Measurements from ENCODE around the gene CHSY3.

The CHSY3 gene

GRCh38 chr5:130035388-130035787, 131.1 kb downstream of the CHSY3 start:
- no peak for DNase-seq
- Histone ChIP-seq H3K4me3 (ENCODE audit: insufficient read depth, low read depth, low read length, poor library complexity, severe bottlenecking) (no peak overlapping the region), H3K4me1 (ENCODE audit: control insufficient read depth, insufficient read depth, low read length, poor library complexity, severe bottlenecking) (no peaks in the 10 kb centered on the region), H3K27me3 (replicated peaks; ENCODE audit: control insufficient read depth, insufficient read depth, low read length, poor library complexity, severe bottlenecking) (no peaks in the 10 kb centered on the region), H3K9me3 (ENCODE audit: control insufficient read depth, low read length) (no peaks in the 10 kb centered on the region), H3K27ac (ENCODE audit: insufficient read depth, low read length, poor library complexity, severe bottlenecking) (no peak overlapping the region), H3K36me3 (ENCODE audit: control insufficient read depth, insufficient read depth, low read length) (no peaks in the 10 kb centered on the region)

DNA sequence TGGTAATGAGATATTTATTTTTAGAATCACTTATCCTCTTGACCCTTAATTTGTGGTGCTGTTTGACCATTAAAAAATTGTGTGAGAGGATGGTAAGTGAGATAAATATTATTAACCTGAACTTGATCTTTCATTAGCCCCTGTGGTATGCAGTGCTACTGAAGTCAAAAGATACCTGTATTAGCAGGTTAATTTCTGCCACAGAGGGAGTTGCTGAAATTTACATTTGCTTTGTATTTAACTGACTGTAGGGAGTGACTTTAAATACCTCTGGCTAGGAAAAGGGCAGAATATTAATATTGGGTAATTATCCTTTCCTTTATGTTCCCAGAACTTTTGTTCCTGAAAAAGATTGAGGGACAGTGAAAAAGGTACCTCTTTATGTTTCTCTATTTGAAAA, 133.6 kb downstream of the CHSY3 start:
- DNase-seq, result no peak
- Histone ChIP-seq H3K4me1 (ENCODE audit: control insufficient read depth, insufficient read depth, low read length, poor library complexity, severe bottlenecking) (no peaks in the 10 kb centered on the region), H3K4me3 (ENCODE audit: insufficient read depth, low read depth, low read length, poor library complexity, severe bottlenecking) (no peak overlapping the region), H3K9me3 (ENCODE audit: control insufficient read depth, low read length) (no peaks in the 10 kb centered on the region), H3K36me3 (ENCODE audit: control insufficient read depth, insufficient read depth, low read length) (no peaks in the 10 kb centered on the region), H3K27me3 (replicated peaks; ENCODE audit: control insufficient read depth, insufficient read depth, low read length, poor library complexity, severe bottlenecking) (no peaks in the 10 kb centered on the region), H3K27ac (ENCODE audit: insufficient read depth, low read length, poor library complexity, severe bottlenecking) (no peak overlapping the region)

DNA sequence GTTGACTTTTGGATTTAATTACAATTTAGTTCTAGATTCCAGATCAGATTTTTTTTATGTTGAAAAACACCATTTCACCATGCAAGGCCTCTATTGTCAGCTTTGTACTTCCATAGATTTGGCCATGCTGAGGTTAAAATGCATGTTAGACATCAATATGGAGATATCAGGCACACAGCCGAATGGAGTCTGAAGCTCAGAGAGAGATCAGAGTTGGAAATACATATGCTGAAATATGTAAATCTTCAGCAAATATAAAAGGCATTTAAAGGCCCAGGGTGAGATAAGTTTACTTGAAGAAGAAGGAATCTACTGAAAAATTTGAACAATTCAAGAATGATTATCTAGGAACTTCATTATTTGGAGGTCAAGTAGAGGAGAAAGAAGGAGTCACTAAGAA, 139.6 kb downstream of the CHSY3 start:
- no peak for DNase-seq
- no peaks in the 10 kb centered on the region for H3K36me3 ChIP-seq (ENCODE audit: control insufficient read depth, insufficient read depth, low read length)
- no peaks in the 10 kb centered on the region for H3K9me3 ChIP-seq (ENCODE audit: control insufficient read depth, low read length)
- no peak overlapping the region for H3K4me3 ChIP-seq (ENCODE audit: insufficient read depth, low read depth, low read length, poor library complexity, severe bottlenecking)
- no peaks in the 10 kb centered on the region for H3K4me1 ChIP-seq (ENCODE audit: control insufficient read depth, insufficient read depth, low read length, poor library complexity, severe bottlenecking)
- H3K27ac ChIP-seq (ENCODE audit: insufficient read depth, low read length, poor library complexity, severe bottlenecking), result no peak overlapping the region
- H3K27me3 ChIP-seq (replicated peaks; ENCODE audit: control insufficient read depth, insufficient read depth, low read length, poor library complexity, severe bottlenecking), result no peaks in the 10 kb centered on the region

DNA sequence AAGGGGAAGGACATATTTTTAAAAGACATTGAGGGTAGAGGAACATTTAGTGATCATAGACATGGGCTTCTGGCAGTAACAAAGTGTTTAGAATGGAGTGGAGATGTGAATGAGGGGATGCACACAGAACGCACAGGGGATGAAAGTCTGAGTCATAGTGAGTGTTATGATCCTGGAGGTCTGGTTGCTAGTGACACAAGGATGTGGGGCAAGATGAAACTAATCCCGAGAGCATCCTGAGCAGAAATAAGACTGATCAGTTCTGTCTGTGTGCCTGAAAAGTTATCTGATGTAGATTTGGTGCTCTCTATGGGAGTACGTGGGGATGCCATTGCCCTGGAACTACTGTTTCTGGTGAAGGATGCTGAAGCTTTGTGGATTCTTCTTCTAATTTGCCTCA, 141.1 kb downstream of the CHSY3 start:
- Histone ChIP-seq H3K4me1 (ENCODE audit: control insufficient read depth, insufficient read depth, low read length, poor library complexity, severe bottlenecking) (no peaks in the 10 kb centered on the region), H3K4me3 (ENCODE audit: insufficient read depth, low read depth, low read length, poor library complexity, severe bottlenecking) (no peak overlapping the region), H3K27ac (ENCODE audit: insufficient read depth, low read length, poor library complexity, severe bottlenecking) (no peak overlapping the region), H3K9me3 (ENCODE audit: control insufficient read depth, low read length) (no peaks in the 10 kb centered on the region), H3K36me3 (ENCODE audit: control insufficient read depth, insufficient read depth, low read length) (no peaks in the 10 kb centered on the region), H3K27me3 (replicated peaks; ENCODE audit: control insufficient read depth, insufficient read depth, low read length, poor library complexity, severe bottlenecking) (no peaks in the 10 kb centered on the region)
- DNase-seq, result no peak

- Histone ChIP-seq H3K4me1 (ENCODE audit: control insufficient read depth, insufficient read depth, low read length, poor library complexity, severe bottlenecking) (no peaks in the 10 kb centered on the region), H3K27me3 (replicated peaks; ENCODE audit: control insufficient read depth, insufficient read depth, low read length, poor library complexity, severe bottlenecking) (no peaks in the 10 kb centered on the region), H3K36me3 (ENCODE audit: control insufficient read depth, insufficient read depth, low read length) (no peaks in the 10 kb centered on the region), H3K27ac (ENCODE audit: insufficient read depth, low read length, poor library complexity, severe bottlenecking) (no peak overlapping the region), H3K9me3 (ENCODE audit: control insufficient read depth, low read length) (no peaks in the 10 kb centered on the region), H3K4me3 (ENCODE audit: insufficient read depth, low read depth, low read length, poor library complexity, severe bottlenecking) (no peak overlapping the region)
- no peak for DNase-seq
These were observed 146.3 kb downstream of the CHSY3 start for GRCh38 chr5:130050585-130050984.

GRCh38 chr5:130052752-130053151, 148.5 kb downstream of the CHSY3 start:
- Histone ChIP-seq H3K27ac (ENCODE audit: insufficient read depth, low read length, poor library complexity, severe bottlenecking) (no peak overlapping the region), H3K36me3 (ENCODE audit: control insufficient read depth, insufficient read depth, low read length) (no peaks in the 10 kb centered on the region), H3K4me3 (ENCODE audit: insufficient read depth, low read depth, low read length, poor library complexity, severe bottlenecking) (no peak overlapping the region), H3K9me3 (ENCODE audit: control insufficient read depth, low read length) (no peaks in the 10 kb centered on the region), H3K27me3 (replicated peaks; ENCODE audit: control insufficient read depth, insufficient read depth, low read length, poor library complexity, severe bottlenecking) (no peaks in the 10 kb centered on the region), H3K4me1 (ENCODE audit: control insufficient read depth, insufficient read depth, low read length, poor library complexity, severe bottlenecking) (no peaks in the 10 kb centered on the region)
- no peak for DNase-seq

DNA sequence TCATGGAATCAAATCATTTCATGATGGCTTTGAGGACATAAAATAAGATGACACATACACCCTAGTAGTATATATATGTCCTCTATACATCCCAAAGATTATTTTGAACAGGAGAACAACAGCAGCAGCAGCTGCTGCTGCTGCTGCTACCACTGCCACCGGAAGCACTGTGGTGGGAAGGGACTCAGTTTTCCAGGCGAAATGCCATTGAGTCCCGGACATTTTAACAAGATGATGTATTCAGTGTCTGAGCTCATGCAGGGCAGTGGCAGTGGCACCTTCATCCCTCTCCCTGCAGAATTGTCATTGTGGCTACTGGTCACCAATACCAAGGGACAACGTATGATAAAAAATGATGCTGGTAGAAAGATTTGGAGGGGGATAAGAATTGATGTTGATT, 151.3 kb downstream of the CHSY3 start:
- no peak for DNase-seq
- no peaks in the 10 kb centered on the region for H3K4me1 ChIP-seq (ENCODE audit: control insufficient read depth, insufficient read depth, low read length, poor library complexity, severe bottlenecking)

GRCh38 chr5:130061746-130062145, 157.5 kb downstream of the CHSY3 start:
- H3K4me1 ChIP-seq (ENCODE audit: control insufficient read depth, insufficient read depth, low read length, poor library complexity, severe bottlenecking), result no peaks in the 10 kb centered on the region
- no peak overlapping the region for H3K4me3 ChIP-seq (ENCODE audit: insufficient read depth, low read depth, low read length, poor library complexity, severe bottlenecking)
- no peak overlapping the region for H3K27ac ChIP-seq (ENCODE audit: insufficient read depth, low read length, poor library complexity, severe bottlenecking)
- H3K36me3 ChIP-seq (ENCODE audit: control insufficient read depth, insufficient read depth, low read length), result no peaks in the 10 kb centered on the region
- no peaks in the 10 kb centered on the region for H3K27me3 ChIP-seq (replicated peaks; ENCODE audit: control insufficient read depth, insufficient read depth, low read length, poor library complexity, severe bottlenecking)
- no peak for DNase-seq
- H3K9me3 ChIP-seq (ENCODE audit: control insufficient read depth, low read length), result no peaks in the 10 kb centered on the region

More for the DNA sequence above, 151.3 kb downstream of the CHSY3 start:
- Histone ChIP-seq H3K27me3 (replicated peaks; ENCODE audit: control insufficient read depth, insufficient read depth, low read length, poor library complexity, severe bottlenecking) (no peaks in the 10 kb centered on the region), H3K9me3 (ENCODE audit: control insufficient read depth, low read length) (no peaks in the 10 kb centered on the region), H3K36me3 (ENCODE audit: control insufficient read depth, insufficient read depth, low read length) (no peaks in the 10 kb centered on the region), H3K27ac (ENCODE audit: insufficient read depth, low read length, poor library complexity, severe bottlenecking) (no peak overlapping the region), H3K4me3 (ENCODE audit: insufficient read depth, low read depth, low read length, poor library complexity, severe bottlenecking) (no peak overlapping the region)

DNA sequence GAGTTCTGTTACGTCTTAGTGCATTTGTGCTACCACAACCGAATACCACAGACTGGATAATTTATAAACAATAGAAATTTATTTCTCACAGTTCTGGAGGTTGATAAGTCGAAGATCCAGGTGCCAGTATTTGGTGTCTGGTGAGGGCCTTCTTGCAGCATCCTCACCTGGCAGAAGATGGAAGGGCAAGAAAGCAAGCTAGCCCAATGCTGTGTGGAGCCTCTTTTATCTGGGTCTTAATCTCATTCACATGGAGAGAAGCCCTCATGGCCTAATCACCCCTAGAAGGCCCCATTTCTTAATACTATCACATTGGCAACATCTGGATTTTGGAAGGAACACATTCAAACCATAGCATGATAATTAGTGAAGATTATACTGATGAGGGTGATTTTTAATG, 159.3 kb downstream of the CHSY3 start:
- DNase-seq, result no peak
- Histone ChIP-seq H3K36me3 (ENCODE audit: control insufficient read depth, insufficient read depth, low read length) (no peaks in the 10 kb centered on the region), H3K27me3 (replicated peaks; ENCODE audit: control insufficient read depth, insufficient read depth, low read length, poor library complexity, severe bottlenecking) (no peaks in the 10 kb centered on the region), H3K27ac (ENCODE audit: insufficient read depth, low read length, poor library complexity, severe bottlenecking) (no peak overlapping the region), H3K4me1 (ENCODE audit: control insufficient read depth, insufficient read depth, low read length, poor library complexity, severe bottlenecking) (no peaks in the 10 kb centered on the region), H3K4me3 (ENCODE audit: insufficient read depth, low read depth, low read length, poor library complexity, severe bottlenecking) (no peak overlapping the region), H3K9me3 (ENCODE audit: control insufficient read depth, low read length) (no peaks in the 10 kb centered on the region)

GRCh38 chr5:130064484-130064883, 160.2 kb downstream of the CHSY3 start:
- no peaks in the 10 kb centered on the region for H3K4me1 ChIP-seq (ENCODE audit: control insufficient read depth, insufficient read depth, low read length, poor library complexity, severe bottlenecking)
- no peak for DNase-seq

GRCh38 chr5:130065617-130066016, 161.4 kb downstream of the CHSY3 start:
- DNase-seq, result no peak
- Histone ChIP-seq H3K27ac (ENCODE audit: insufficient read depth, low read length, poor library complexity, severe bottlenecking) (no peak overlapping the region), H3K36me3 (ENCODE audit: control insufficient read depth, insufficient read depth, low read length) (no peaks in the 10 kb centered on the region), H3K9me3 (ENCODE audit: control insufficient read depth, low read length) (no peaks in the 10 kb centered on the region), H3K27me3 (replicated peaks; ENCODE audit: control insufficient read depth, insufficient read depth, low read length, poor library complexity, severe bottlenecking) (no peaks in the 10 kb centered on the region), H3K4me3 (ENCODE audit: insufficient read depth, low read depth, low read length, poor library complexity, severe bottlenecking) (no peak overlapping the region), H3K4me1 (ENCODE audit: control insufficient read depth, insufficient read depth, low read length, poor library complexity, severe bottlenecking) (no peaks in the 10 kb centered on the region)

More at GRCh38 chr5:130064484-130064883, 160.2 kb downstream of the CHSY3 start:
- Histone ChIP-seq H3K9me3 (ENCODE audit: control insufficient read depth, low read length) (no peaks in the 10 kb centered on the region), H3K27ac (ENCODE audit: insufficient read depth, low read length, poor library complexity, severe bottlenecking) (no peak overlapping the region), H3K36me3 (ENCODE audit: control insufficient read depth, insufficient read depth, low read length) (no peaks in the 10 kb centered on the region), H3K4me3 (ENCODE audit: insufficient read depth, low read depth, low read length, poor library complexity, severe bottlenecking) (no peak overlapping the region), H3K27me3 (replicated peaks; ENCODE audit: control insufficient read depth, insufficient read depth, low read length, poor library complexity, severe bottlenecking) (no peaks in the 10 kb centered on the region)
